ENCODE measurements around the gene BZW2. TPM values are rescaled to one million over a fixed set of nuclear protein-coding genes. Genes with fewer than 3 reads are reported as not detected.
"Not testable (repeated sequence)": the region's sequence is repeated elsewhere in the genome, so short reads cannot be mapped to it uniquely, and the experiment has no call there.

The BZW2 gene
- total and polyA plus RNA-seq, 2 of the 13 experiments (the other 11 are each of a cell fraction or from before 2014, with no cell fraction given), result 21.8 to 95.2 TPM

DNA sequence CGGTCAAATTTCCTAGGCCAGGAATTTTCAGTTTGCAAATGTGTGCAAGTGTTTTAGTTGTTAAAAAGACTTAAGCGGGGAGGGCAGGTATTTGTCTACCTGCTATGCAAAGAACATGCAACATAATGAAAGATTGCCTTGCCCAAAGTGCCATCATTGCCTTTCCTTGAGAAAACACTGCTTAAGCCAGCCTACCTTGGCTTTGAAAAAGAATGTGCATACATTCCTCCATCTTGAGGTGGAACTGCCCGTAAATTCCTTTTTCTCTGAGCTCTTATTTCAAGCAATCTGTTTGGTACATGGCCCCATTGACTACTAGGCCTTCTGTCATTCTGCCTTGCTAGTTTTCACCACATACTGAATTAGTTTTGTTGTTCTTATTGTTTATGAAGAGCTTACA, 29.3 kb downstream of the BZW2 start:
- ChIA-PET CTCF (ENCODE audit: low intra/inter-chr PET ratio, low total read pairs) (no interaction called here), POLR2A (no interaction called here)
- H3K79me2 ChIP-seq (ENCODE audit: insufficient read depth, low read length), result peaks cover 18% of the 10 kb centered on the region
- H3K4me1 ChIP-seq (ENCODE audit: insufficient read depth, low read length), result no peaks in the 10 kb centered on the region; the same call in 1 of the 2 replicates
- no peak overlapping the region for H3K27ac ChIP-seq (ENCODE audit: extremely low read length, insufficient read depth, low read length)
- ATAC-seq, result no peak
- in situ Hi-C loops (cut with HindIII; ENCODE audit: extremely low pct_ligation_motif_present, low pct_unique_long_range_greater_than_20kb) (no loop called here), intact Hi-C loops (cut with micrococcal nuclease; ENCODE audit: unreplicated experiment) (no loop called here)
- no peak for DNase-seq (ENCODE audit: low spot score)
- BruUV-seq (replicated peaks), result TSS peak; percentile 21
- no peak overlapping the region for H3K4me2 ChIP-seq (ENCODE audit: low read depth, low read length)
- no peak overlapping the region for H3K4me3 ChIP-seq (replicated peaks in 1 of 3; ENCODE audit: insufficient read depth in 1 of 3, low read depth in 2 of 3, low read length in 3 of 3)
- no peaks in the 10 kb centered on the region for H4K20me1 ChIP-seq (ENCODE audit: insufficient read depth, low read length)
- H3K9ac ChIP-seq (ENCODE audit: insufficient read depth, low read depth, low read length), result no peak overlapping the region
- TF ChIP-seq ARID2 (CRISPR knock-in tag; IDR thresholded peaks at IDR 0.05; ENCODE audit: borderline replicate concordance), result no peak
- TF ChIP-seq, protein P1, sequence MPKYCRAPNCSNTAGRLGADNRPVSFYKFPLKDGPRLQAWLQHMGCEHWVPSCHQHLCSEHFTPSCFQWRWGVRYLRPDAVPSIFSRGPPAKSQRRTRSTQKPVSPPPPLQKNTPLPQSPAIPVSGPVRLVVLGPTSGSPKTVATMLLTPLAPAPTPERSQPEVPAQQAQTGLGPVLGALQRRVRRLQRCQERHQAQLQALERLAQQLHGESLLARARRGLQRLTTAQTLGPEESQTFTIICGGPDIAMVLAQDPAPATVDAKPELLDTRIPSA (CRISPR knock-in tag; IDR thresholded peaks at IDR 0.05; ENCODE audit: borderline replicate concordance), result no peak
- H3K27me3 ChIP-seq (ENCODE audit: control insufficient read depth in 1 of 2, insufficient read depth in 2 of 2, low read length in 2 of 2), result no peaks in the 10 kb centered on the region
- no peaks in the 10 kb centered on the region for H3K9me3 ChIP-seq (ENCODE audit: low read length)
- H2AFZ ChIP-seq (ENCODE audit: low read length), result no peak overlapping the region
- WGBS (ENCODE audit: low lambda C conversion rate), result 96% methylated on average over 3 of the region's 3 CpGs
- no peak for FAIRE-seq
- peaks cover 4 to 33% of the 10 kb centered on the region in 2 experiments; a peak in 4 of 5 replicates for H3K36me3 ChIP-seq (replicated peaks in 1 of 2; ENCODE audit: control insufficient read depth in 1 of 2, insufficient read depth in 2 of 2, low read length in 2 of 2)

DNA sequence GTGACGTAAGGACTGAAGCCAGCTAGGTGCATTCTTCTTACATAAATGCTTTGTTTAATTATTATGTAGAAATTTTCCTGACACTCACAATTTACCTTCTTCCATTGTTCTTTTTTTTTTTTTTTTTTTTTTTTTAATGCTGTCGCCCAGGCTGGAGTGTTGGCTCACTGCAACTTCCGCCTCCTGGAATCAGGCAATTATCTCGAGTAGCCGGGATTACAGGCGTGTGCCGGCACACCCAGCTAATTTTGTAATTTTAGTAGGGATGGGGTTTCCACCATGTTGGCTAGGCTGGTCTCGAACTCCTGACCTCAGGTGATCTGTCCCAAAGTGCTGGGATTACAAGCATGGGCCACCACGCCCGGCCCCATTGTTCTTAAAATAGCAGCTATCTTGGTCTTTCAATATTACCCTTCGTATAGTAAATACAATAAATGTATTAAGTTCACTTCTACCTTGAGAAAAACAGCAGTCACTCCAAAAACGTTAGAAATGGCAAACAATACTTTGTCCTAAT, 32.1 kb downstream of the BZW2 start:
- H4K20me1 ChIP-seq (ENCODE audit: insufficient read depth, low read length), result no peaks in the 10 kb centered on the region
- WGBS (ENCODE audit: low lambda C conversion rate), result 96% methylated on average over 12 of the region's 12 CpGs
- TF ChIP-seq ZNF530 (CRISPR knock-in tag; IDR thresholded peaks at IDR 0.05; ENCODE audit: low read depth), result no peak
- TF ChIP-seq ZNF790 (CRISPR knock-in tag; IDR thresholded peaks at IDR 0.05; ENCODE audit: borderline replicate concordance), result no peak
- TF ChIP-seq IRX3 (CRISPR knock-in tag; IDR thresholded peaks at IDR 0.05; ENCODE audit: borderline replicate concordance, low read depth), result no peak
- H3K9me3 ChIP-seq (ENCODE audit: low read length), result no peaks in the 10 kb centered on the region
- no TSS peak for BruUV-seq (replicated peaks)
- no peak overlapping the region for H3K4me2 ChIP-seq (ENCODE audit: low read depth, low read length)
- peaks cover 9 to 37% of the 10 kb centered on the region in 2 experiments for H3K36me3 ChIP-seq (replicated peaks in 1 of 2; ENCODE audit: control insufficient read depth in 1 of 2, insufficient read depth in 2 of 2, low read length in 2 of 2)
- ChIA-PET POLR2A (no interaction called here), CTCF (ENCODE audit: low intra/inter-chr PET ratio, low total read pairs) (no interaction called here)
- H3K4me1 ChIP-seq (ENCODE audit: insufficient read depth, low read length), result no peaks in the 10 kb centered on the region
- DNase-seq (ENCODE audit: low spot score), result no peak
- in situ Hi-C loops (cut with HindIII; ENCODE audit: extremely low pct_ligation_motif_present, low pct_unique_long_range_greater_than_20kb) (no loop called here), intact Hi-C loops (cut with micrococcal nuclease; ENCODE audit: unreplicated experiment) (no loop called here)
- ATAC-seq, result no peak
- H2AFZ ChIP-seq (ENCODE audit: low read length), result no peak overlapping the region
- no peak overlapping the region for H3K4me3 ChIP-seq (replicated peaks in 1 of 3; ENCODE audit: insufficient read depth in 1 of 3, low read depth in 2 of 3, low read length in 3 of 3)
- H3K9ac ChIP-seq (ENCODE audit: insufficient read depth, low read depth, low read length), result no peak overlapping the region
- no peak overlapping the region for H3K27ac ChIP-seq (ENCODE audit: extremely low read length, insufficient read depth, low read length)
- no peaks in the 10 kb centered on the region for H3K27me3 ChIP-seq (ENCODE audit: control insufficient read depth in 1 of 2, insufficient read depth in 2 of 2, low read length in 2 of 2)
- no peaks in the 10 kb centered on the region for H3K79me2 ChIP-seq (ENCODE audit: insufficient read depth, low read length)
- FAIRE-seq, result no peak

DNA sequence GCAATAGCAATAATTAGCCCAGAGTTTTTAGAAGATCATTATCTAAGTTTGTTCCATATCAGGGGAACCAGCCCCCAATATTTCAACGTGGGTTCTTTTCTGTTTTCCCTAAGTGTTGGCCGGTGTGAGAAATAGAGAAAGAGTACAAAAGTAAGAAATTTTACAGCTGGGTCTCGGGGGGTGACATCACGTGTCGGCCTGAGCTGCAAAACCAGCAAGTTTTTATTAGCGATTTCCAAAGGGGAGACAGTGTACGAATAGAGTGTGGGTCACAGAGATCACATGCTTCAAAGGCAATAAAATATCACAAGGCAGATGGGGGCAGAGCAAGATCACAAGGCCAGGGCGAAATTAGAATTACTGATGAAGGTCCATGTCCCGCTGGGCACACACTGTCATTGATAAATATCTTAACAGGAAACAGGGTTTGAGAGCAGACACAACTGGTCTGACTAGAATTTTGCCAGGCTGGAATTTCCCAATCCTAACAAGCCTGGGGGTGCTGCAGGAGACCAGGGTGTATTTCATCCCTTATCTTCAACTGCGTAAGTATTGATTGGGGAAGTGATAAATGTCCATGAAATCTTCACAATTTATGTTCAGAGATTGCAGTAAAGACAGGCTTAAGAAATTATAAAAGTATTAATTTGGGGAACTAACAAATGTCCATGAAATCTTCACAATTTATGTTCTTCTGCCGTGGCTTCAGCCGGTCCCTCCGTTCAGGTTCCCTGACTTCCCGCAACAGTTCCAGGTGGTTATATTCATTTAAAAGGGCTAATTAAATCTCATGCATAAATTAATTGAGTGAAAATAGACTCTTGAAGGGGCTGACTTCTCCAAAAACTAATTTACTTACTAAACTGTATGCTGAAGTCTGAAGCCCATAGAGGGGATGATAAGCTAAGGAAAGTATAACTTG, 32.9 kb downstream of the BZW2 start:
- H3K4me2 ChIP-seq (ENCODE audit: low read depth, low read length); H3K79me2 ChIP-seq (ENCODE audit: insufficient read depth, low read length); DNase-seq (ENCODE audit: low spot score); BruUV-seq (replicated peaks); CTCF ChIA-PET (ENCODE audit: low intra/inter-chr PET ratio, low total read pairs); POLR2A ChIA-PET; H3K4me3 ChIP-seq (replicated peaks in 1 of 3; ENCODE audit: insufficient read depth in 1 of 3, low read depth in 2 of 3, low read length in 3 of 3); H4K20me1 ChIP-seq (ENCODE audit: insufficient read depth, low read length); H3K9ac ChIP-seq (ENCODE audit: insufficient read depth, low read depth, low read length); H3K4me1 ChIP-seq (ENCODE audit: insufficient read depth, low read length); ATAC-seq; H3K27ac ChIP-seq (ENCODE audit: extremely low read length, insufficient read depth, low read length); in situ Hi-C loops (cut with HindIII; ENCODE audit: extremely low pct_ligation_motif_present, low pct_unique_long_range_greater_than_20kb); FAIRE-seq; H3K27me3 ChIP-seq (ENCODE audit: control insufficient read depth in 1 of 2, insufficient read depth in 2 of 2, low read length in 2 of 2); intact Hi-C loops (cut with micrococcal nuclease; ENCODE audit: unreplicated experiment); H3K9me3 ChIP-seq (ENCODE audit: low read length); H2AFZ ChIP-seq (ENCODE audit: low read length): not testable (repeated sequence)
- H3K36me3 ChIP-seq (replicated peaks in 1 of 2; ENCODE audit: control insufficient read depth in 1 of 2, insufficient read depth in 2 of 2, low read length in 2 of 2), result peaks cover 9 to 37% of the 10 kb centered on the region in 2 experiments
- 97% methylated on average over 14 of the region's 14 CpGs for WGBS (ENCODE audit: low lambda C conversion rate)
